Heart right ventricle (tissue), 16 donors: ENCODE results near the gene AGO4. TPM values are rescaled to one million over a fixed set of nuclear protein-coding genes. Genes with fewer than 3 reads are reported as not detected.
"Not testable (repeated sequence)": the region's sequence is repeated elsewhere in the genome, so short reads cannot be mapped to it uniquely, and the experiment has no call there.

Experiments used
- ATAC-seq, 8 donors: fragments of 200-7000 bp; cut with Tn5 transposase; one replicate each; pipeline ENCODE4 v1.9.1; 2020; ENCODE audit warnings: mild to moderate bottlenecking in 8 of 8, moderate library complexity in 8 of 8, moderate number of reproducible peaks in 1 of 8
- DNase-seq, 2 donors: peaks; one replicate each; pipeline ENCODE4 v3.0.0-alpha.2; 2020
- H3K27ac ChIP-seq, 10 donors: fragments of 200-600 bp; sonication (generic) in 2 of 10; one replicate each; pipeline versions ENCODE4 v1.5.0 to v1.8.0; 2020 to 2022; ENCODE audit warnings: mild to moderate bottlenecking in 3 of 10
- H3K27me3 ChIP-seq, 7 donors: fragments of 200-600 bp; one replicate each; pipeline ENCODE4 v1.8.0; 2021 to 2022; ENCODE audit warnings: mild to moderate bottlenecking in 2 of 7
- H3K36me3 ChIP-seq, 9 donors: fragments of 200-600 bp; sonication (generic) in 1 of 9; one replicate each; pipeline versions ENCODE4 v1.5.0 to v1.8.0; 2020 to 2022; ENCODE audit warnings: mild to moderate bottlenecking in 2 of 9
- H3K4me1 ChIP-seq, 9 donors: fragments of 200-600 bp; sonication (generic) in 1 of 9; one replicate each; pipeline versions ENCODE4 v1.5.0 to v1.8.0; 2020 to 2022; ENCODE audit warnings: mild to moderate bottlenecking in 4 of 9
- H3K4me3 ChIP-seq, 10 donors: fragments of 200-600 bp; sonication (generic) in 2 of 10; one replicate each; pipeline versions ENCODE4 v1.5.0 to v1.8.0; 2020 to 2022; ENCODE audit warnings: mild to moderate bottlenecking in 7 of 10, moderate library complexity in 2 of 10
- H3K9me3 ChIP-seq, 11 donors: fragments of 200-600 bp in 10 of 11; sonication (generic) in 2 of 11; one replicate each; pipeline versions ENCODE4 v1.5.0 to v1.8.0; 2013 to 2022; ENCODE audit warnings: mild to moderate bottlenecking in 2 of 11, control low read depth in 1 of 11, moderate library complexity in 1 of 11
- CTCF ChIP-seq, 9 donors: fragments of 200-600 bp; sonication (generic) in 2 of 9; IDR thresholded peaks; one replicate each; pipeline versions ENCODE4 v1.5.0 to v1.8.0; 2021 to 2022; ENCODE audit warnings: antibody characterized with exemption in 9 of 9, mild to moderate bottlenecking in 5 of 9, moderate library complexity in 1 of 9
- WGBS, 2 donors: extraction: QIAGEN DNeasy Blood & Tissue Kit; methylation state at CpG; one replicate each; pipeline ENCODE4 v1.1.7; 2013; ENCODE audit warnings: inconsistent platforms in 1 of 2; 5-methylcytosine and 5-hydroxymethylcytosine counted together
- intact Hi-C, 10 donors: fragments of 100-400 bp; cut with DNase I; formaldehyde crosslinking; loops; one replicate each; pipeline versions ENCODE4 v1.11.1 to v1.14.2; 2022
- polyA plus RNA-seq, 2 donors: library from polyadenylated mRNA; stranded (reverse); fragments of 200-250 nt; gene quantifications; one replicate each; pipeline ENCODE4 v1.2.3, GENCODE V29; 2013
- total RNA-seq, 10 donors: library from RNA; stranded (reverse); fragmentation: NEBNext Ultra II Directional in 3 of 10; extraction: Animal tissue kit (Norgen Biotek cat#: 25700) in 3 of 10; gene quantifications; one replicate each; pipeline versions ENCODE4 v1.2.1 to v1.2.4, GENCODE V29; 2021 to 2023
- donor health status: Arrhythmogenic right ventricular cardiomyopathy.
- donor health status: ischemic (EF 13 %, LVEDD 7.1; RV severe dilation, severe dysfunction).
- donor health status: healthy with polysubstance abuse.
- donor health status: DM: no; HTN: yes; CAD: no.
- donor health status: DM: no; HTN: no; CAD: no.
- donor health status: ischemic (EF 25% LVEDD 6.9; RV normal size, moderate dysfunction).
- donor health status: ischemic (EF 25% LVEDD 5.7; RV mildly dilated, moderate dysfunction).
- donor health status: healthy.
- donor health status: DM: yes; HTN: yes; CAD: no.
- donor health status: Ischemic cardiomyopathy.
- donor health status: ischemic (EF 35%, LVEDD 5.7; RV mildly dilated, moderate dysfunction).
- donor health status: nonischemic (EF 11% LVEDD 7.7; RV severe dilation, severe dysfunction).
- donor health status: DM: yes; HTN: yes; CAD: no.
- donor health status: PGD.
- donor health status: ischemic (EF 29% LVEDD 5.4; RV normal size, mild dysfunction).
- donor health status: nonischemic (EF 23%, LVEDD 6.1; RV moderate dilation, normal function).

AGO4 gene
- total and polyA plus RNA-seq, 12 donors, result 4.1 to 25.1 (median 20.4) TPM

- H3K27ac ChIP-seq, result no peak overlapping the region
- ATAC-seq (no peak), DNase-seq (no peak)
- H3K4me1 ChIP-seq, result no peaks in the 10 kb centered on the region
- no peaks in the 10 kb centered on the region for H3K36me3 ChIP-seq
- WGBS, 2 donors, result 92 to 100% methylated on average over 1 of the region's 1 CpG
- intact Hi-C loops, result loop anchor here in 5 of 10 donors (5.0 to 10.0 kb wide), 5 partner anchors 202 to 572 kb away; partner anchors contain the start of gene TFAP2E (in 1 of the 5)
- H3K27me3 ChIP-seq, result no peaks in the 10 kb centered on the region
- no peak for TF ChIP-seq CTCF (IDR thresholded peaks at IDR 0.05)
- H3K4me3 ChIP-seq, result no peak overlapping the region
- no peaks in the 10 kb centered on the region for H3K9me3 ChIP-seq
These were observed 30.7 kb upstream of the AGO4 start for GRCh38 chr1:35777109-35777508.

GRCh38 chr1:35783055-35783583 is 24.7 kb upstream of the AGO4 start:
- Histone ChIP-seq H3K9me3 (peaks cover 0 to 8% (median 0%) of the 10 kb centered on the region in 11 donors), H3K4me1 (no peaks in the 10 kb centered on the region), H3K27me3 (peaks cover 0 to 3% (median 0%) of the 10 kb centered on the region in 7 donors), H3K4me3 (no peak overlapping the region), H3K27ac (no peak overlapping the region), H3K36me3 (no peaks in the 10 kb centered on the region)
- TF ChIP-seq CTCF (IDR thresholded peaks at IDR 0.05), result no peak
- WGBS, 2 donors, result 93 to 95% methylated on average over 2 of the region's 2 CpGs
- DNase-seq (no peak), ATAC-seq (no peak)
- intact Hi-C loops, result no loop called here

GRCh38 chr1:35784364-35784763 is 23.5 kb upstream of the AGO4 start:
- H3K4me1 ChIP-seq, DNase-seq, ATAC-seq, H3K9me3 ChIP-seq, H3K4me3 ChIP-seq, H3K27ac ChIP-seq, H3K36me3 ChIP-seq, intact Hi-C loops, H3K27me3 ChIP-seq: not testable (repeated sequence)
- WGBS, 2 donors, result 88 to 93% methylated on average over 8 of the region's 8 CpGs

- no peak for TF ChIP-seq CTCF (IDR thresholded peaks at IDR 0.05)
- ATAC-seq (no peak), DNase-seq (no peak)
- Histone ChIP-seq H3K36me3 (no peaks in the 10 kb centered on the region), H3K9me3 (peaks cover 0 to 6% (median 0%) of the 10 kb centered on the region in 11 donors), H3K27ac (no peak overlapping the region), H3K4me1 (no peaks in the 10 kb centered on the region), H3K4me3 (no peak overlapping the region), H3K27me3 (peaks cover 0 to 3% (median 0%) of the 10 kb centered on the region in 7 donors)
- intact Hi-C loops, result no loop called here
- WGBS, 2 donors, result 45 to 51% methylated on average over 3 of the region's 3 CpGs
These were observed 19.7 kb upstream of the AGO4 start for GRCh38 chr1:35788139-35788538.

GRCh38 chr1:35790670-35791069 is 17.1 kb upstream of the AGO4 start:
- 63 to 91% methylated on average over 2 of the region's 2 CpGs for WGBS, 2 donors
- no peak for ATAC-seq
- DNase-seq, result no peak
- Histone ChIP-seq H3K27me3 (no peaks in the 10 kb centered on the region), H3K36me3 (no peaks in the 10 kb centered on the region), H3K4me1 (no peaks in the 10 kb centered on the region), H3K27ac (no peak overlapping the region), H3K4me3 (no peak overlapping the region), H3K9me3 (no peaks in the 10 kb centered on the region)
- no peak for TF ChIP-seq CTCF (IDR thresholded peaks at IDR 0.05)
- intact Hi-C loops, result no loop called here
